Parathyroid adenoma (tissue), 2 donors: Measurements from ENCODE around the gene ADAM12.

Experiments
- H2AFZ ChIP-seq: fragments of 300-600 bp; sonication (generic); one replicate; pipeline ENCODE4 v1.7.0; 2017; ENCODE audit warnings: antibody characterized with exemption, mild to moderate bottlenecking
- H3K27ac ChIP-seq: fragments of 300-600 bp; sonication (generic); one replicate; pipeline ENCODE4 v1.7.0; 2017
- H3K27me3 ChIP-seq: fragments of 300-600 bp; sonication (generic); one replicate; pipeline ENCODE4 v1.7.0; 2017; ENCODE audit warnings: low read length; ENCODE audit not compliant: control insufficient read depth, insufficient read depth
- H3K36me3 ChIP-seq: fragments of 300-600 bp; sonication (generic); one replicate; pipeline ENCODE4 v1.7.0; 2017; ENCODE audit warnings: low read length; ENCODE audit not compliant: control insufficient read depth, insufficient read depth
- H3K4me1 ChIP-seq: fragments of 300-600 bp; sonication (generic); one replicate; pipeline ENCODE4 v1.7.0; 2017; ENCODE audit warnings: control low read depth
- H3K4me2 ChIP-seq: fragments of 300-600 bp; sonication (generic); one replicate; pipeline ENCODE4 v1.7.0; 2017; ENCODE audit warnings: low read length
- H3K4me3 ChIP-seq: fragments of 300-600 bp; sonication (generic); one replicate; pipeline ENCODE4 v1.7.0; 2017; ENCODE audit warnings: low read depth, low read length
- H3K79me2 ChIP-seq: fragments of 300-600 bp; sonication (generic); one replicate; pipeline ENCODE4 v1.7.0; 2017; ENCODE audit warnings: control low read depth
- H3K9ac ChIP-seq: fragments of 300-600 bp; sonication (generic); one replicate; pipeline ENCODE4 v1.7.0; 2017; ENCODE audit warnings: mild to moderate bottlenecking
- H3K9me3 ChIP-seq: fragments of 300-600 bp; sonication (generic); one replicate; pipeline ENCODE4 v1.7.0; 2017; ENCODE audit warnings: low read length; ENCODE audit not compliant: control insufficient read depth
- TF ChIP-seq, protein P1 (sequence below): fragments of 300-600 bp; sonication (generic); IDR thresholded peaks from one replicate; pipeline ENCODE4 v1.7.0; 2017; ENCODE audit warnings: antibody characterized with exemption, mild to moderate bottlenecking
- donor health status: primary hyperparathyroidism.

The ADAM12 gene

DNA sequence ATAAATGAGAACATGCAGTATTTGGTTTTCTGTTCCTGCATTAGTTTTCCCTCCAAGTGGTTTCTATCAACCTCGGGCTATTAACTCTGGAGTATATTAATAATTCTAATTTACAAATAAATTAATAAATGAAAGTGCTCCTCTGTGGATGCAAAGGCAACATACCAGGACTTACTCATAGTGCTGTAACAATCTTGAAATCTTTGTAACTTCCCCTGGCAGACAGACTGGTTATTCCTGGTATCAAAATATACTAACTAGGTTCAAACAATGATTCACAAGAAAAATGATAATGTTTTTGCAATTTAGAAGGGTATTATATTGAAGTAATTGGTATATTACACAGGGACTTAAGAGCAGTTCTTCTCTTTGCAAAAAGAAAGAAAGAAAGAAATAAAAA is 314.7 kb downstream of the ADAM12 start:
- no peaks in the 10 kb centered on the region for H3K9me3 ChIP-seq
- no peak overlapping the region for H3K4me3 ChIP-seq
- H3K79me2 ChIP-seq: no peaks in the 10 kb centered on the region
- no peak overlapping the region for H2AFZ ChIP-seq
- H3K27me3 ChIP-seq: no peaks in the 10 kb centered on the region
- H3K27ac ChIP-seq: no peak overlapping the region
- H3K9ac ChIP-seq: no peak overlapping the region
- no peaks in the 10 kb centered on the region for H3K36me3 ChIP-seq
- H3K4me2 ChIP-seq: no peak overlapping the region
- TF ChIP-seq, protein P1, sequence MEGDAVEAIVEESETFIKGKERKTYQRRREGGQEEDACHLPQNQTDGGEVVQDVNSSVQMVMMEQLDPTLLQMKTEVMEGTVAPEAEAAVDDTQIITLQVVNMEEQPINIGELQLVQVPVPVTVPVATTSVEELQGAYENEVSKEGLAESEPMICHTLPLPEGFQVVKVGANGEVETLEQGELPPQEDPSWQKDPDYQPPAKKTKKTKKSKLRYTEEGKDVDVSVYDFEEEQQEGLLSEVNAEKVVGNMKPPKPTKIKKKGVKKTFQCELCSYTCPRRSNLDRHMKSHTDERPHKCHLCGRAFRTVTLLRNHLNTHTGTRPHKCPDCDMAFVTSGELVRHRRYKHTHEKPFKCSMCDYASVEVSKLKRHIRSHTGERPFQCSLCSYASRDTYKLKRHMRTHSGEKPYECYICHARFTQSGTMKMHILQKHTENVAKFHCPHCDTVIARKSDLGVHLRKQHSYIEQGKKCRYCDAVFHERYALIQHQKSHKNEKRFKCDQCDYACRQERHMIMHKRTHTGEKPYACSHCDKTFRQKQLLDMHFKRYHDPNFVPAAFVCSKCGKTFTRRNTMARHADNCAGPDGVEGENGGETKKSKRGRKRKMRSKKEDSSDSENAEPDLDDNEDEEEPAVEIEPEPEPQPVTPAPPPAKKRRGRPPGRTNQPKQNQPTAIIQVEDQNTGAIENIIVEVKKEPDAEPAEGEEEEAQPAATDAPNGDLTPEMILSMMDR: no peak
- no peaks in the 10 kb centered on the region for H3K4me1 ChIP-seq

DNA sequence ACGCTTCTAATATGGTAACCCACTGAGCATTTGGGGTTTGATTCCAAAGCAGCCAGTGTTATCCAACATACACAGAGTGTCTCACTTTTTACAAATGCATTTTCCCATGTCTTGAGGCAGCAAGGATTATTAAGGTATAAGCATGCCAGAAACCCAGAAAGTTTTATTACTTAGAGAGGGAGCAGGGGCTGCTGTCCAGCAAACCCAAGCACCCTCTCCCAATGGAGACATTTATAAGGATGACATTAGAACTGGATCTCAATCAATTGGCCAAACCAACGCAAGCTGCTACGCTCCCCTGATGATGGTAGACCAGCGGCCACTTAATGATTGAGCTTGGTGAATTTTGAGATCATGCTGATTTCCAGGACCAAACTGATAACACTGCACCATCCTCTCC is 315.7 kb downstream of the ADAM12 start:
- no peak overlapping the region for H3K4me3 ChIP-seq
- no peaks in the 10 kb centered on the region for H3K36me3 ChIP-seq
- H3K9me3 ChIP-seq: no peaks in the 10 kb centered on the region
- H3K4me1 ChIP-seq: no peaks in the 10 kb centered on the region
- H3K9ac ChIP-seq: no peak overlapping the region
- H3K4me2 ChIP-seq: no peak overlapping the region
- no peaks in the 10 kb centered on the region for H3K27me3 ChIP-seq
- no peak overlapping the region for H3K27ac ChIP-seq
- TF ChIP-seq, protein P1: no peak
- no peaks in the 10 kb centered on the region for H3K79me2 ChIP-seq
- H2AFZ ChIP-seq: no peak overlapping the region

DNA sequence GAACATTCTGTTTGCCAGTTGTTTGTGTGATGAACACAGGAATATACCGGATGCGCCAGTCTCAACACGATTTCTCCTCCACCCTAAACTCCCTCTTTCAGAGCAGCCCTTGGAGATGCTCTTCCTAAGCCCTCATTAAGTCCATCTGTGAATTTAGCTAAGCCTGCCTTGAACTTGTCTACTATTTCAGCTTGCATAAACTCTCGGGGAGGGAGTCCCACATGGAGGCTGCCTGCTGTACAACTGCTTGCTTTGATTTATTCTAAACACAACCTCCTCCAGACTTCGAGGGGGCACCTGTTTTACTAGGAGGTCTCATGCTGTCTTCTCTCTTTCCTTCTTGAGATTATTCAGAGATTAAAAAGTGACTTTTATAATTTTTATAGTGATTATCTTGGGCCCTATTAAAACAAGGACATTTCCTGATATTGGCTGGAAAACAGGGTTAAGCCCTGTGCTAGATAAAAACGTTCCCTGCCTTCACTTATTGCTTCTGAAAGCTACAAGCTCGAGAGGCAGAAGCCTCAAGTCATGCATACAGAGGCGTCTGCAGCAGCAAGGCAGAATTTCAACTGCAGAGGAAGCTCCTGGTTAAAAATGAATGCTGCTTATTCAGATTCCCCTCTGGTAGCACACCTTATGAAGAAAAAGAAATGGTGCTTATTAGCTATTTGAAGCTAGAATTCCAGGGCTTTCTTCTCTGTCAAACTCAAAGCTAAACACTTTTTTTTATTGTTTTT is 317.6 kb downstream of the ADAM12 start:
- TF ChIP-seq, protein P1: no peak
- Histone ChIP-seq H3K79me2 (no peaks in the 10 kb centered on the region), H3K4me2 (no peak overlapping the region)

DNA sequence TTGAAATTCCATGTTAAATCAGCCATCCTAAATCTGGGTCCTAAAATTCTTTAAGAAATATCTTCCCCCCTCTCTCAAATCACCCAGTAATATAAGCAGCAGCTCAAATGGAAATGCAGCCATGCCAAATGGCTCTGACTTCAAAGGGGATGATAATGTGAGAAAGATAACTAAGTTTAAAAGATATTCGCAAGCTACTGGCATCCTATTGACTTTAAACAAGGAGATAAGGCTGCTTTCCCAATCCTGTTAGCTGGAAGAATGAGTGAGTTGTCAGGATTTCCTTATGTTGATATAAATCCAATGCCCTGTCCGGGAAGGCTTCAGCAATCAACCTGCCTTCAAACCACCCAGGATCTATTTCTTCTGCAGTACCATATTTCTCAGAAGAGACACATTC is 320.0 kb downstream of the ADAM12 start:
- Histone ChIP-seq H3K27me3 (no peaks in the 10 kb centered on the region), H3K79me2 (no peaks in the 10 kb centered on the region), H3K4me2 (no peak overlapping the region), H3K4me1 (no peaks in the 10 kb centered on the region), H2AFZ (no peak overlapping the region), H3K4me3 (no peak overlapping the region), H3K27ac (no peak overlapping the region), H3K9me3 (no peaks in the 10 kb centered on the region), H3K36me3 (no peaks in the 10 kb centered on the region), H3K9ac (no peak overlapping the region)
- TF ChIP-seq, protein P1: no peak

More for the DNA sequence above, 317.6 kb downstream of the ADAM12 start:
- Histone ChIP-seq H3K27ac (no peak overlapping the region), H3K4me1 (no peaks in the 10 kb centered on the region), H3K36me3 (no peaks in the 10 kb centered on the region), H3K27me3 (no peaks in the 10 kb centered on the region), H3K4me3 (no peak overlapping the region), H3K9ac (no peak overlapping the region), H2AFZ (no peak overlapping the region), H3K9me3 (no peaks in the 10 kb centered on the region)

DNA sequence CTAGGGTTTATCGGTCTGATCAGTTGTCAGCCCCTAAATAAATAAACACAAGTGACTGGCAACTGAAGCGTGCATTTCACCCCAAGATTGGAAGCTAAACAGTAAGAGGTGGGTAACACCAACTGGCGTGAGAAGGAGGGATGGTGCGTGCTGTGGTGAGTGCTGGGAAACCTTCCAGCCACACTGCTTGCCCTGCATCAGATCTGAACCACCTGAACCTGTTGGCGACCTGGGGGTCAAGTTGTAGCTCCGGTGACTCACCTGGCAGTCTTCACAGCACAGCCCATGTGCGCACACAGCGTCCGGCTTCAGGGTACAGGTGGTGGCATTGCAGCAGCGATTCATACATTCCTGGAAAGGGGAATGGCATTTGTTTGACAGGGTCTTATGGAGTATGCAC is 321.8 kb downstream of the ADAM12 start:
- no peaks in the 10 kb centered on the region for H3K79me2 ChIP-seq
- H3K4me1 ChIP-seq: no peaks in the 10 kb centered on the region
- H3K27ac ChIP-seq: no peak overlapping the region

More for the DNA sequence above, 321.8 kb downstream of the ADAM12 start:
- no peak overlapping the region for H3K4me3 ChIP-seq
- H3K27me3 ChIP-seq: no peaks in the 10 kb centered on the region
- no peak overlapping the region for H3K4me2 ChIP-seq
- H3K9ac ChIP-seq: no peak overlapping the region
- H3K36me3 ChIP-seq: no peaks in the 10 kb centered on the region
- TF ChIP-seq, protein P1: no peak
- H2AFZ ChIP-seq: no peak overlapping the region
- no peaks in the 10 kb centered on the region for H3K9me3 ChIP-seq
